Measurements from ENCODE around the gene CTNNBL1.

Gene CTNNBL1

GRCh38 chr20:37704955-37705354 lies 11.1 kb downstream of the CTNNBL1 start:
- Histone ChIP-seq H3K18ac (ENCODE audit: low read length) (no peak overlapping the region), H2BK15ac (replicated peaks; ENCODE audit: low read depth) (no peak overlapping the region), H4K5ac (ENCODE audit: low read length) (no peak overlapping the region), H2BK120ac (ENCODE audit: low read depth, low read length) (no peak overlapping the region), H3K4me1 (ENCODE audit: control insufficient read depth, low read depth, low read length) (no peaks in the 10 kb centered on the region), H3K9ac (ENCODE audit: low read length) (no peak overlapping the region), H2BK5ac (ENCODE audit: low read length) (no peak overlapping the region), H3K27ac (ENCODE audit: low read depth, low read length) (no peak overlapping the region), H3K4me3 (ENCODE audit: low read length) (no peak overlapping the region), H3K36me3 (ENCODE audit: control insufficient read depth, insufficient read depth, low read length) (no peaks in the 10 kb centered on the region), H3K79me1 (ENCODE audit: low read length) (peaks cover 10% of the 10 kb centered on the region), H3K56ac (ENCODE audit: low read length) (no peak overlapping the region), H3K23ac (ENCODE audit: low read length) (no peak overlapping the region), H3K4me2 (ENCODE audit: low read length) (no peak overlapping the region), H3K4ac (ENCODE audit: low read depth, low read length) (no peak overlapping the region), H4K8ac (ENCODE audit: low read depth, low read length) (no peak overlapping the region), H3K27me3 (ENCODE audit: insufficient read depth, low read length, poor library complexity) (no peaks in the 10 kb centered on the region), H2AK5ac (ENCODE audit: low read length) (no peak overlapping the region), H3K79me2 (ENCODE audit: control insufficient read depth, insufficient read depth, low read length) (peaks cover 6% of the 10 kb centered on the region)
- 100% methylated on average over 1 of the region's 1 CpG for WGBS (ENCODE audit: extremely low coverage, insufficient coverage, low lambda C conversion rate)
- no peak for DNase-seq

- no peak overlapping the region for H3K23ac ChIP-seq (ENCODE audit: low read length)
These were observed 12.5 kb downstream of the CTNNBL1 start for GRCh38 chr20:37706298-37706697.

GRCh38 chr20:37711001-37711400 lies 17.2 kb downstream of the CTNNBL1 start:
- no peak overlapping the region for H3K18ac ChIP-seq (ENCODE audit: low read length)
- no peak overlapping the region for H3K4ac ChIP-seq (ENCODE audit: low read depth, low read length)
- no peaks in the 10 kb centered on the region for H3K27me3 ChIP-seq (ENCODE audit: insufficient read depth, low read length, poor library complexity)
- H3K9ac ChIP-seq (ENCODE audit: low read length): no peak overlapping the region
- WGBS (ENCODE audit: extremely low coverage, insufficient coverage, low lambda C conversion rate): no CpG with 5 or more reads among the region's 2 CpGs
- peaks cover 2% of the 10 kb centered on the region for H3K79me2 ChIP-seq (ENCODE audit: control insufficient read depth, insufficient read depth, low read length)
- no peak overlapping the region for H3K4me3 ChIP-seq (ENCODE audit: low read length)
- H2BK5ac ChIP-seq (ENCODE audit: low read length): no peak overlapping the region
- H2BK120ac ChIP-seq (ENCODE audit: low read depth, low read length): no peak overlapping the region
- H3K79me1 ChIP-seq (ENCODE audit: low read length): peaks cover 7% of the 10 kb centered on the region
- peak; percentile 67 for DNase-seq
- H3K27ac ChIP-seq (ENCODE audit: low read depth, low read length): no peak overlapping the region
- H3K4me1 ChIP-seq (ENCODE audit: control insufficient read depth, low read depth, low read length): peaks cover 2% of the 10 kb centered on the region
- no peak overlapping the region for H3K23ac ChIP-seq (ENCODE audit: low read length)
- H2AK5ac ChIP-seq (ENCODE audit: low read length): no peak overlapping the region
- no peak overlapping the region for H3K4me2 ChIP-seq (ENCODE audit: low read length)
- no peak overlapping the region for H4K5ac ChIP-seq (ENCODE audit: low read length)
- H4K8ac ChIP-seq (ENCODE audit: low read depth, low read length): no peak overlapping the region
- no peak overlapping the region for H2BK15ac ChIP-seq (replicated peaks; ENCODE audit: low read depth)
- H3K36me3 ChIP-seq (ENCODE audit: control insufficient read depth, insufficient read depth, low read length): no peaks in the 10 kb centered on the region
- H3K56ac ChIP-seq (ENCODE audit: low read length): no peak overlapping the region

More at GRCh38 chr20:37706298-37706697, 12.5 kb downstream of the CTNNBL1 start:
- Histone ChIP-seq H3K79me1 (ENCODE audit: low read length) (peaks cover 10% of the 10 kb centered on the region), H4K5ac (ENCODE audit: low read length) (no peak overlapping the region), H3K56ac (ENCODE audit: low read length) (no peak overlapping the region), H4K8ac (ENCODE audit: low read depth, low read length) (no peak overlapping the region), H3K27me3 (ENCODE audit: insufficient read depth, low read length, poor library complexity) (no peaks in the 10 kb centered on the region), H3K4me2 (ENCODE audit: low read length) (no peak overlapping the region), H3K9ac (ENCODE audit: low read length) (no peak overlapping the region), H3K27ac (ENCODE audit: low read depth, low read length) (no peak overlapping the region), H3K18ac (ENCODE audit: low read length) (no peak overlapping the region), H3K79me2 (ENCODE audit: control insufficient read depth, insufficient read depth, low read length) (peaks cover 5% of the 10 kb centered on the region), H3K36me3 (ENCODE audit: control insufficient read depth, insufficient read depth, low read length) (no peaks in the 10 kb centered on the region), H2BK5ac (ENCODE audit: low read length) (no peak overlapping the region), H2BK120ac (ENCODE audit: low read depth, low read length) (no peak overlapping the region), H3K4me3 (ENCODE audit: low read length) (no peak overlapping the region), H3K4ac (ENCODE audit: low read depth, low read length) (no peak overlapping the region), H2AK5ac (ENCODE audit: low read length) (no peak overlapping the region), H3K4me1 (ENCODE audit: control insufficient read depth, low read depth, low read length) (no peaks in the 10 kb centered on the region), H2BK15ac (replicated peaks; ENCODE audit: low read depth) (no peak overlapping the region)
- no CpG with 5 or more reads among the region's 3 CpGs for WGBS (ENCODE audit: extremely low coverage, insufficient coverage, low lambda C conversion rate)
- no peak for DNase-seq

GRCh38 chr20:37711994-37712964 lies 18.4 kb downstream of the CTNNBL1 start:
- no peak overlapping the region for H3K4me2 ChIP-seq (ENCODE audit: low read length)
- no peak overlapping the region for H2AK5ac ChIP-seq (ENCODE audit: low read length)
- no peak overlapping the region for H3K4ac ChIP-seq (ENCODE audit: low read depth, low read length)
- no peak overlapping the region for H3K18ac ChIP-seq (ENCODE audit: low read length)
- H3K36me3 ChIP-seq (ENCODE audit: control insufficient read depth, insufficient read depth, low read length): no peaks in the 10 kb centered on the region
- H2BK15ac ChIP-seq (replicated peaks; ENCODE audit: low read depth): no peak overlapping the region
- H3K27ac ChIP-seq (ENCODE audit: low read depth, low read length): no peak overlapping the region
- H3K79me2 ChIP-seq (ENCODE audit: control insufficient read depth, insufficient read depth, low read length): peaks cover 2% of the 10 kb centered on the region
- no peak overlapping the region for H4K5ac ChIP-seq (ENCODE audit: low read length)
- H3K4me3 ChIP-seq (ENCODE audit: low read length): no peak overlapping the region
- H3K23ac ChIP-seq (ENCODE audit: low read length): no peak overlapping the region
- no peak overlapping the region for H2BK120ac ChIP-seq (ENCODE audit: low read depth, low read length)
- H3K4me1 ChIP-seq (ENCODE audit: control insufficient read depth, low read depth, low read length): peaks cover 2% of the 10 kb centered on the region
- H3K79me1 ChIP-seq (ENCODE audit: low read length): peaks cover 7% of the 10 kb centered on the region
- H3K9ac ChIP-seq (ENCODE audit: low read length): no peak overlapping the region
- no peak overlapping the region for H4K8ac ChIP-seq (ENCODE audit: low read depth, low read length)
- DNase-seq: peak; percentile 48
- no peak overlapping the region for H3K56ac ChIP-seq (ENCODE audit: low read length)
- H3K27me3 ChIP-seq (ENCODE audit: insufficient read depth, low read length, poor library complexity): no peaks in the 10 kb centered on the region
- no CpG with 5 or more reads among the region's 9 CpGs for WGBS (ENCODE audit: extremely low coverage, insufficient coverage, low lambda C conversion rate)
- no peak overlapping the region for H2BK5ac ChIP-seq (ENCODE audit: low read length)

- Histone ChIP-seq H3K56ac (ENCODE audit: low read length) (no peak overlapping the region), H3K36me3 (ENCODE audit: control insufficient read depth, insufficient read depth, low read length) (no peaks in the 10 kb centered on the region), H3K27ac (ENCODE audit: low read depth, low read length) (no peak overlapping the region), H3K27me3 (ENCODE audit: insufficient read depth, low read length, poor library complexity) (no peaks in the 10 kb centered on the region), H2BK120ac (ENCODE audit: low read depth, low read length) (no peak overlapping the region), H3K79me1 (ENCODE audit: low read length) (peaks cover 7% of the 10 kb centered on the region), H3K4me3 (ENCODE audit: low read length) (no peak overlapping the region), H2BK15ac (replicated peaks; ENCODE audit: low read depth) (no peak overlapping the region), H2BK5ac (ENCODE audit: low read length) (no peak overlapping the region), H4K8ac (ENCODE audit: low read depth, low read length) (no peak overlapping the region), H3K4me1 (ENCODE audit: control insufficient read depth, low read depth, low read length) (peaks cover 2% of the 10 kb centered on the region), H3K23ac (ENCODE audit: low read length) (no peak overlapping the region), H3K4me2 (ENCODE audit: low read length) (no peak overlapping the region), H3K9ac (ENCODE audit: low read length) (no peak overlapping the region), H3K18ac (ENCODE audit: low read length) (no peak overlapping the region), H3K4ac (ENCODE audit: low read depth, low read length) (no peak overlapping the region), H2AK5ac (ENCODE audit: low read length) (no peak overlapping the region), H3K79me2 (ENCODE audit: control insufficient read depth, insufficient read depth, low read length) (peaks cover 2% of the 10 kb centered on the region), H4K5ac (ENCODE audit: low read length) (no peak overlapping the region)
- no CpG with 5 or more reads among the region's 4 CpGs for WGBS (ENCODE audit: extremely low coverage, insufficient coverage, low lambda C conversion rate)
- no peak for DNase-seq
These were observed 19.6 kb downstream of the CTNNBL1 start for GRCh38 chr20:37713396-37713795.
